PC-9 (cell line): ENCODE results near the gene DGCR2. TPM values are rescaled to one million over a fixed set of nuclear protein-coding genes. Genes with fewer than 3 reads are reported as not detected.
"Not testable (repeated sequence)": the region's sequence is repeated elsewhere in the genome, so short reads cannot be mapped to it uniquely, and the experiment has no call there.

Experiments
- BruUV-seq: library from RNA; stranded (reverse); fragments of 400-500 nt; replicated peaks from 2 replicates; lab custom pipeline; 2021; lab: Mats Ljungman, UMichigan
- CTCF ChIA-PET: fragments of 300-600 bp; sonication (Branson Sonifier 250); formaldehyde crosslinking; loops from one replicate; lab custom pipeline; 2022; ENCODE audit warnings: antibody characterized with exemption; lab: Charles Lee
- POLR2A ChIA-PET: fragments of 300-600 bp; sonication (Branson Sonifier 250); formaldehyde crosslinking; loops from one replicate; lab custom pipeline; 2022; ENCODE audit warnings: antibody characterized with exemption; ENCODE audit not compliant: unreplicated experiment; lab: Charles Lee
- DNase-seq, 2 experiments: peaks; one replicate each; pipeline versions ENCODE4 v3.0.0 to v3.0.0-alpha.2; 2015 to 2022; ENCODE audit warnings: mixed read lengths in 1 of 2
- H2AFZ ChIP-seq: fragments of 200-600 bp; sonication (generic); 2 replicates; pipeline ENCODE4 v1.8.1; 2017; ENCODE audit warnings: antibody characterized with exemption
- H3F3A ChIP-seq: fragments of 200-600 bp; sonication (generic); 2 replicates; pipeline ENCODE4 v1.8.1; 2017; ENCODE audit warnings: antibody characterized with exemption, mild to moderate bottlenecking, low read depth; ENCODE audit not compliant: insufficient read depth
- H3K27ac ChIP-seq: fragments of 200-600 bp; sonication (generic); 2 replicates; pipeline ENCODE4 v1.6.1; 2016; ENCODE audit warnings: mixed run types
- H3K27me3 ChIP-seq: fragments of 200-600 bp; sonication (generic); 2 replicates; pipeline ENCODE4 v1.6.1; 2016; ENCODE audit warnings: low read depth, mixed run types; ENCODE audit not compliant: insufficient read depth
- H3K36me3 ChIP-seq: fragments of 200-600 bp; sonication (generic); 2 replicates; pipeline ENCODE4 v1.6.1; 2016; ENCODE audit warnings: low read depth, mixed run types
- H3K4me1 ChIP-seq: fragments of 200-600 bp; sonication (generic); replicated peaks from 2 replicates; pipeline ENCODE4 v1.6.1; 2016; ENCODE audit warnings: mixed run types; ENCODE audit not compliant: insufficient read depth
- H3K4me2 ChIP-seq: fragments of 200-600 bp; sonication (generic); 2 replicates; pipeline ENCODE4 v1.6.1; 2017; ENCODE audit warnings: mixed run types
- H3K4me3 ChIP-seq: fragments of 200-600 bp; sonication (generic); 2 replicates; pipeline ENCODE4 v1.6.1; 2016; ENCODE audit warnings: mixed run types
- H3K79me2 ChIP-seq: fragments of 200-600 bp; sonication (generic); 2 replicates; pipeline ENCODE4 v1.6.1; 2017; ENCODE audit warnings: low read depth, mixed run types
- H3K9me2 ChIP-seq: fragments of 200-600 bp; sonication (generic); 2 replicates; pipeline ENCODE4 v1.8.1; 2017; ENCODE audit warnings: mild to moderate bottlenecking; ENCODE audit not compliant: insufficient read depth
- H3K9me3 ChIP-seq: fragments of 200-600 bp; sonication (generic); 2 replicates; pipeline ENCODE4 v1.8.1; 2016; ENCODE audit warnings: low read depth; ENCODE audit not compliant: insufficient read depth
- H4K20me1 ChIP-seq: fragments of 200-600 bp; sonication (generic); 2 replicates; pipeline ENCODE4 v1.8.1; 2017; ENCODE audit not compliant: insufficient read depth
- EZH2 ChIP-seq: fragments of 200-600 bp; sonication (generic); IDR thresholded peaks from 2 replicates; pipeline ENCODE4 v1.8.0; 2017; ENCODE audit warnings: antibody characterized with exemption, low read depth
- intact Hi-C: fragments of 100-400 bp; cut with micrococcal nuclease; formaldehyde crosslinking; loops from one replicate; pipeline ENCODE4 v1.10.0; 2022; ENCODE audit not compliant: unreplicated experiment
- total RNA-seq: library from RNA; stranded (reverse); gene quantifications from 2 replicates; pipeline ENCODE4 v1.2.3, GENCODE V29; 2021
- TF ChIP-seq, protein P1 (sequence below): fragments of 200-600 bp; sonication (generic); conservative IDR thresholded peaks from 2 replicates; pipeline ENCODE4 v1.6.1; 2017; ENCODE audit warnings: mixed run types, antibody characterized with exemption, mild to moderate bottlenecking, moderate library complexity

Gene DGCR2
- total RNA-seq, 1 experiment from 2014 or later: 37.6 TPM

GRCh38 chr22:19167106-19167869 lies 45.1 kb upstream of the DGCR2 start:
- CTCF ChIA-PET: no interaction called here
- Histone ChIP-seq H3K4me2 (no peak overlapping the region), H3K9me3 (no peaks in the 10 kb centered on the region), H3K4me3 (no peak overlapping the region), H3K9me2 (no peaks in the 10 kb centered on the region), H3F3A (no peaks in the 10 kb centered on the region), H2AFZ (no peak overlapping the region), H3K79me2 (peaks cover 12% of the 10 kb centered on the region), H3K27ac (no peak overlapping the region), H4K20me1 (peaks cover 2% of the 10 kb centered on the region; the same call in 1 of the 2 replicates), H3K27me3 (peaks cover 23% of the 10 kb centered on the region), H3K36me3 (no peaks in the 10 kb centered on the region), H3K4me1 (no peaks in the 10 kb centered on the region; the same call in 1 of the 2 replicates)
- TF ChIP-seq, protein P1, sequence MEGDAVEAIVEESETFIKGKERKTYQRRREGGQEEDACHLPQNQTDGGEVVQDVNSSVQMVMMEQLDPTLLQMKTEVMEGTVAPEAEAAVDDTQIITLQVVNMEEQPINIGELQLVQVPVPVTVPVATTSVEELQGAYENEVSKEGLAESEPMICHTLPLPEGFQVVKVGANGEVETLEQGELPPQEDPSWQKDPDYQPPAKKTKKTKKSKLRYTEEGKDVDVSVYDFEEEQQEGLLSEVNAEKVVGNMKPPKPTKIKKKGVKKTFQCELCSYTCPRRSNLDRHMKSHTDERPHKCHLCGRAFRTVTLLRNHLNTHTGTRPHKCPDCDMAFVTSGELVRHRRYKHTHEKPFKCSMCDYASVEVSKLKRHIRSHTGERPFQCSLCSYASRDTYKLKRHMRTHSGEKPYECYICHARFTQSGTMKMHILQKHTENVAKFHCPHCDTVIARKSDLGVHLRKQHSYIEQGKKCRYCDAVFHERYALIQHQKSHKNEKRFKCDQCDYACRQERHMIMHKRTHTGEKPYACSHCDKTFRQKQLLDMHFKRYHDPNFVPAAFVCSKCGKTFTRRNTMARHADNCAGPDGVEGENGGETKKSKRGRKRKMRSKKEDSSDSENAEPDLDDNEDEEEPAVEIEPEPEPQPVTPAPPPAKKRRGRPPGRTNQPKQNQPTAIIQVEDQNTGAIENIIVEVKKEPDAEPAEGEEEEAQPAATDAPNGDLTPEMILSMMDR: no peak
- no peak for TF ChIP-seq EZH2
- no peak for DNase-seq
- POLR2A ChIA-PET: no interaction called here
- intact Hi-C loops: no loop called here
- BruUV-seq: no TSS peak

DNA sequence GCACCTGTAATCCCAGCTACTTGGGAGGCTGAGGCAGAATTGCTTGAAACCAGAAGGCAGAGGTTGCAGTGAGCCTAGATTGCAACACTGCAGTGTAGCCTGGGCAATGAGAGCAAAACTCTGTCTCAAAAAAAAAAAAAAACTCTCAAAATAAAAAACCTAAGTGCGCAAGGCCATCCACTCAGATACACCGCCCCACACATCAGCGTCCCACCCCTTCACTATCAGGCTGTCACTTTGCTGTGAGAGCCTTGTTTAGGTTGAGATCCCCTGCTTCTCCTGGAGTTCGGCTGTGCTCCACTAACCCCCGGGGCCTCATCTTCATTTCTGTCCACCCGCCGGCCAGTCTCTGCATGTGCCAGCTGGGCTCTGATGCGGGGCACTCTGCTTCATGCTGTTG lies 44.2 kb upstream of the DGCR2 start:
- no TSS peak for BruUV-seq
- CTCF ChIA-PET: no interaction called here

GRCh38 chr22:19164425-19164824 lies 42.2 kb upstream of the DGCR2 start:
- Histone ChIP-seq H3K27ac (no peak overlapping the region), H3K79me2 (no peaks in the 10 kb centered on the region), H4K20me1 (no peaks in the 10 kb centered on the region), H3K4me3 (no peak overlapping the region), H3F3A (no peaks in the 10 kb centered on the region), H3K9me2 (no peaks in the 10 kb centered on the region), H2AFZ (no peak overlapping the region), H3K27me3 (peaks cover 23% of the 10 kb centered on the region), H3K9me3 (no peaks in the 10 kb centered on the region), H3K4me2 (no peak overlapping the region), H3K4me1 (no peaks in the 10 kb centered on the region), H3K36me3 (no peaks in the 10 kb centered on the region)
- TF ChIP-seq, protein P1: no peak
- no peak for TF ChIP-seq EZH2
- BruUV-seq: no TSS peak
- DNase-seq: no peak
- ChIA-PET POLR2A (no interaction called here), CTCF (no interaction called here)
- intact Hi-C loops: no loop called here

More for the DNA sequence above, 44.2 kb upstream of the DGCR2 start:
- Histone ChIP-seq H4K20me1 (no peaks in the 10 kb centered on the region), H2AFZ (no peak overlapping the region), H3K4me1 (no peaks in the 10 kb centered on the region; the same call in 1 of the 2 replicates), H3K79me2 (0 out of 2 replicates have a peak, but pooled peaks cover 5% of the 10 kb centered on the region), H3F3A (no peaks in the 10 kb centered on the region), H3K9me3 (no peaks in the 10 kb centered on the region), H3K36me3 (no peaks in the 10 kb centered on the region), H3K4me2 (no peak overlapping the region), H3K27me3 (peaks cover 23% of the 10 kb centered on the region), H3K4me3 (no peak overlapping the region), H3K9me2 (no peaks in the 10 kb centered on the region), H3K27ac (no peak overlapping the region)
- intact Hi-C loops: no loop called here
- TF ChIP-seq, protein P1: no peak
- TF ChIP-seq EZH2: no peak
- DNase-seq: no peak
- POLR2A ChIA-PET: no interaction called here

GRCh38 chr22:19158649-19159048 lies 36.4 kb upstream of the DGCR2 start:
- H3K36me3 ChIP-seq, H3K4me2 ChIP-seq, H3K4me3 ChIP-seq, intact Hi-C loops, BruUV-seq, POLR2A ChIA-PET, H2AFZ ChIP-seq, H3K4me1 ChIP-seq, H3K27me3 ChIP-seq, H3K9me3 ChIP-seq, H3K9me2 ChIP-seq, H3F3A ChIP-seq, CTCF ChIA-PET, DNase-seq, H3K27ac ChIP-seq, H4K20me1 ChIP-seq, H3K79me2 ChIP-seq: not testable (repeated sequence)

DNA sequence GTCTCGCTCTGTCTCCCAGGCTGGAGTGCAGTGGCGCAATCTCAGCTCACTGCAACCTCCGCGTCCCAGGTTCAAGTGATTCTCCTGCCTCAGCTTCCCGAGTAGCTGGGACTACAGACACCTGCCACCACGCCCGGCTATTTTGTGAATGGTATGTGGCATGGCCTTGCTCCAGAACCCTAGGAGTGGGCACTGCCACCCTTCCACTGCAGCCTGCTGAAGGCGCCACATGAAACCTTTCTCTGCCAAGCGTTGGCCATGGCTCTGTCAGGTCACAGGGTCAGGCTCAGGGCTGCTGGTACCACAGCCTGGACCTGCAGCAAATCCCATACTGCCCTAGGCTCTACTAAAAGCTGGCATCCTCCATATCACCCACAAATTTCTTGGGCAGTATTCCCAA lies 33.9 kb upstream of the DGCR2 start:
- CTCF ChIA-PET, H3K9me2 ChIP-seq, BruUV-seq, H2AFZ ChIP-seq, H4K20me1 ChIP-seq, H3K4me3 ChIP-seq, DNase-seq, H3K27ac ChIP-seq, H3K36me3 ChIP-seq, H3K9me3 ChIP-seq, H3K79me2 ChIP-seq, H3K4me2 ChIP-seq, intact Hi-C loops, H3F3A ChIP-seq, H3K4me1 ChIP-seq: not testable (repeated sequence)
- POLR2A ChIA-PET: interaction anchor here (0.7 kb wide), 1 partner anchor 23 kb away, joined by 3 read pairs; no protein-coding TSS in a partner anchor
- H3K27me3 ChIP-seq: peaks cover 21% of the 10 kb centered on the region
